ENCODE measurements around the gene DHX57. TPM values are rescaled to one million over a fixed set of nuclear protein-coding genes. Genes with fewer than 3 reads are reported as not detected.
"Not testable (repeated sequence)": the region's sequence is repeated elsewhere in the genome, so short reads cannot be mapped to it uniquely, and the experiment has no call there.

Gene DHX57
- polyA plus RNA-seq, 1 donor from 2014 or later = 44.0 TPM

DNA sequence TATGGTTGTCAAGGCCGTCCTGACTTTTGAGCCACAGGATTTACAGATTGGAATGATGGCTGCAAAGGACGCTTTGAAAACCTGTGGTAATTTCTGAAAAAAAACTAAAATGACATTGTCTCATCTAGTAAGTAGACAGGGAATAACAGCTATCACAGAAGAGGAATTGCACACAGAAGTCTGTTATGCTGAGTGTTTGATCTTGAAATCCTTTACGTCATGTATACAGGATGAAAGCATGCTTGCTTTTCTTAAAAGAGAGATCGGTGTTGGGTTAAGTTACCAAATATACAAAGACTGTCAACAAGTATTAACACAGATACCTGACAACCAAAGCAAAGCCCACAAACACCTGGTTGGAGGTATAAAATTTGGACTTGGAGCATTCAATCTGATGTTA lies 112.0 kb downstream of the DHX57 start:
- H3K9me3 ChIP-seq (ENCODE audit: low read length) = no peaks in the 10 kb centered on the region
- H4K20me1 ChIP-seq (ENCODE audit: insufficient read depth) = no peaks in the 10 kb centered on the region
- H3K9ac ChIP-seq (ENCODE audit: low read length) = no peak overlapping the region
- H3K27me3 ChIP-seq (ENCODE audit: insufficient read depth, low read depth, low read length) = no peaks in the 10 kb centered on the region
- no peaks in the 10 kb centered on the region for H3K36me3 ChIP-seq (ENCODE audit: insufficient read depth, low read length)
- H3K4me3 ChIP-seq (ENCODE audit: low read length) = no peak overlapping the region
- H3K79me2 ChIP-seq (replicated peaks; ENCODE audit: insufficient read depth, low read length) = no peaks in the 10 kb centered on the region
- no peaks in the 10 kb centered on the region for H3K9me2 ChIP-seq (ENCODE audit: insufficient read depth, low read length)
- H3K27ac ChIP-seq (ENCODE audit: low read length) = no peak overlapping the region
- H2AFZ ChIP-seq (ENCODE audit: low read depth, low read length) = no peak overlapping the region
- H3K4me2 ChIP-seq (ENCODE audit: low read length) = no peak overlapping the region
- no peaks in the 10 kb centered on the region for H3F3A ChIP-seq (ENCODE audit: insufficient read depth, low read length, poor library complexity, severe bottlenecking)
- TF ChIP-seq MXI1 (conservative IDR thresholded peaks at IDR 0.05; ENCODE audit: poor library complexity, severe bottlenecking) = no peak
- no peak for TF ChIP-seq EP300 (conservative IDR thresholded peaks at IDR 0.05; ENCODE audit: poor library complexity, severe bottlenecking)
- no peak for TF ChIP-seq POLR2AphosphoS5 (IDR thresholded peaks at IDR 0.05)
- no peak for TF ChIP-seq TAF1 (IDR thresholded peaks at IDR 0.05; ENCODE audit: low read depth)

DNA sequence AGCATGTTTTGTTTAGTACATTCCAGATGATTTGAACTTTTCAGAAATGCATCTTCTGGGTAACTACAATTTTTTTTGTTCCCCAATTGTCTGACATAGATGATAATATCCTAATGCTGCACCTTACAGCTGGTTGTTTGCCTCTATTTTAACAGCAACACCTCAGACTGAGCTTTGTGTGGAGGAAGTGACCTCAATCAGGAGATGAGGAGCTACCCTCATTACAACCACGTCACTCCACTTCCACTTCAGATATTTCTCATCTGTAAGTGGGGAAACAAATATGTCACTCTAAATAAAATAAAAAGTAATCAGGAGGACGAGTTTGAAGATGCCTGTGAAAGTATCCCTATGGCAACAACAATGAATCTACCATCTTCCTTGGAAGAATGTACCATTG lies 112.5 kb downstream of the DHX57 start:
- H3K9ac ChIP-seq (ENCODE audit: low read length) = no peak overlapping the region
- H4K20me1 ChIP-seq (ENCODE audit: insufficient read depth) = no peaks in the 10 kb centered on the region
- H3K4me2 ChIP-seq (ENCODE audit: low read length) = no peak overlapping the region
- no peaks in the 10 kb centered on the region for H3K9me3 ChIP-seq (ENCODE audit: low read length)
- no peak overlapping the region for H3K4me3 ChIP-seq (ENCODE audit: low read length)
- no peaks in the 10 kb centered on the region for H3F3A ChIP-seq (ENCODE audit: insufficient read depth, low read length, poor library complexity, severe bottlenecking)
- no peak overlapping the region for H3K27ac ChIP-seq (ENCODE audit: low read length)
- H3K27me3 ChIP-seq (ENCODE audit: insufficient read depth, low read depth, low read length) = no peaks in the 10 kb centered on the region
- no peak for TF ChIP-seq SMC3 (conservative IDR thresholded peaks at IDR 0.05; ENCODE audit: poor library complexity)
- TF ChIP-seq, protein P1, sequence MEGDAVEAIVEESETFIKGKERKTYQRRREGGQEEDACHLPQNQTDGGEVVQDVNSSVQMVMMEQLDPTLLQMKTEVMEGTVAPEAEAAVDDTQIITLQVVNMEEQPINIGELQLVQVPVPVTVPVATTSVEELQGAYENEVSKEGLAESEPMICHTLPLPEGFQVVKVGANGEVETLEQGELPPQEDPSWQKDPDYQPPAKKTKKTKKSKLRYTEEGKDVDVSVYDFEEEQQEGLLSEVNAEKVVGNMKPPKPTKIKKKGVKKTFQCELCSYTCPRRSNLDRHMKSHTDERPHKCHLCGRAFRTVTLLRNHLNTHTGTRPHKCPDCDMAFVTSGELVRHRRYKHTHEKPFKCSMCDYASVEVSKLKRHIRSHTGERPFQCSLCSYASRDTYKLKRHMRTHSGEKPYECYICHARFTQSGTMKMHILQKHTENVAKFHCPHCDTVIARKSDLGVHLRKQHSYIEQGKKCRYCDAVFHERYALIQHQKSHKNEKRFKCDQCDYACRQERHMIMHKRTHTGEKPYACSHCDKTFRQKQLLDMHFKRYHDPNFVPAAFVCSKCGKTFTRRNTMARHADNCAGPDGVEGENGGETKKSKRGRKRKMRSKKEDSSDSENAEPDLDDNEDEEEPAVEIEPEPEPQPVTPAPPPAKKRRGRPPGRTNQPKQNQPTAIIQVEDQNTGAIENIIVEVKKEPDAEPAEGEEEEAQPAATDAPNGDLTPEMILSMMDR (IDR thresholded peaks at IDR 0.05; ENCODE audit: poor library complexity, severe bottlenecking) = no peak
- no peak for TF ChIP-seq EP300 (conservative IDR thresholded peaks at IDR 0.05; ENCODE audit: poor library complexity, severe bottlenecking)
- no peak for TF ChIP-seq POLR2AphosphoS5 (IDR thresholded peaks at IDR 0.05)
- TF ChIP-seq MXI1 (conservative IDR thresholded peaks at IDR 0.05; ENCODE audit: poor library complexity, severe bottlenecking) = no peak
- no peak for TF ChIP-seq TAF1 (IDR thresholded peaks at IDR 0.05; ENCODE audit: low read depth)
- no peak for TF ChIP-seq RAD21 (conservative IDR thresholded peaks at IDR 0.05)
- TF ChIP-seq, protein P2, sequence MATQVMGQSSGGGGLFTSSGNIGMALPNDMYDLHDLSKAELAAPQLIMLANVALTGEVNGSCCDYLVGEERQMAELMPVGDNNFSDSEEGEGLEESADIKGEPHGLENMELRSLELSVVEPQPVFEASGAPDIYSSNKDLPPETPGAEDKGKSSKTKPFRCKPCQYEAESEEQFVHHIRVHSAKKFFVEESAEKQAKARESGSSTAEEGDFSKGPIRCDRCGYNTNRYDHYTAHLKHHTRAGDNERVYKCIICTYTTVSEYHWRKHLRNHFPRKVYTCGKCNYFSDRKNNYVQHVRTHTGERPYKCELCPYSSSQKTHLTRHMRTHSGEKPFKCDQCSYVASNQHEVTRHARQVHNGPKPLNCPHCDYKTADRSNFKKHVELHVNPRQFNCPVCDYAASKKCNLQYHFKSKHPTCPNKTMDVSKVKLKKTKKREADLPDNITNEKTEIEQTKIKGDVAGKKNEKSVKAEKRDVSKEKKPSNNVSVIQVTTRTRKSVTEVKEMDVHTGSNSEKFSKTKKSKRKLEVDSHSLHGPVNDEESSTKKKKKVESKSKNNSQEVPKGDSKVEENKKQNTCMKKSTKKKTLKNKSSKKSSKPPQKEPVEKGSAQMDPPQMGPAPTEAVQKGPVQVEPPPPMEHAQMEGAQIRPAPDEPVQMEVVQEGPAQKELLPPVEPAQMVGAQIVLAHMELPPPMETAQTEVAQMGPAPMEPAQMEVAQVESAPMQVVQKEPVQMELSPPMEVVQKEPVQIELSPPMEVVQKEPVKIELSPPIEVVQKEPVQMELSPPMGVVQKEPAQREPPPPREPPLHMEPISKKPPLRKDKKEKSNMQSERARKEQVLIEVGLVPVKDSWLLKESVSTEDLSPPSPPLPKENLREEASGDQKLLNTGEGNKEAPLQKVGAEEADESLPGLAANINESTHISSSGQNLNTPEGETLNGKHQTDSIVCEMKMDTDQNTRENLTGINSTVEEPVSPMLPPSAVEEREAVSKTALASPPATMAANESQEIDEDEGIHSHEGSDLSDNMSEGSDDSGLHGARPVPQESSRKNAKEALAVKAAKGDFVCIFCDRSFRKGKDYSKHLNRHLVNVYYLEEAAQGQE (IDR thresholded peaks at IDR 0.05; ENCODE audit: borderline replicate concordance) = no peak
- no peak for TF ChIP-seq EZH2 (IDR thresholded peaks at IDR 0.05; ENCODE audit: borderline replicate concordance, insufficient read depth, low read length, poor library complexity, severe bottlenecking)
- no peaks in the 10 kb centered on the region for H3K36me3 ChIP-seq (ENCODE audit: insufficient read depth, low read length)
- H3K79me2 ChIP-seq (replicated peaks; ENCODE audit: insufficient read depth, low read length) = no peaks in the 10 kb centered on the region
- no peaks in the 10 kb centered on the region for H3K9me2 ChIP-seq (ENCODE audit: insufficient read depth, low read length)
- no peak overlapping the region for H2AFZ ChIP-seq (ENCODE audit: low read depth, low read length)

DNA sequence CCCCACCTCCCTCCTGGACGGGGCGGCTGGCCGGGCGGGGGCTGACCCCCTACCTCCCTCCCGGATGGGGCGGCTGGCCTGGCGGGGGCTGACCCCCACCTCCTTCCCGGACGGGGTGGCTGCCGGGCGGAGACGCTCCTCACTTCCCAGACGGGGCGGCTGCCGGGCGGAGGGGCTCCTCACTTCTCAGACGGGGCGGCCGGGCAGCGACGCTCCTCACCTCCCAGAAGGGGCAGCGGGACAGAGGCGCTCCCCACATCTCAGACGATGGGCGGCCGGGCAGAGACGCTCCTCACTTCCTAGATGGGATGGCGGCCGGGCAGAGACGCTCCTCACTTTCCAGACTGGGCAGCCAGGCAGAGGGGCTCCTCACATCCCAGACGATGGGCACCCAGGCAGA lies 119.8 kb downstream of the DHX57 start:
- H3F3A ChIP-seq (ENCODE audit: insufficient read depth, low read length, poor library complexity, severe bottlenecking); H2AFZ ChIP-seq (ENCODE audit: low read depth, low read length); H4K20me1 ChIP-seq (ENCODE audit: insufficient read depth); H3K36me3 ChIP-seq (ENCODE audit: insufficient read depth, low read length); H3K79me2 ChIP-seq (replicated peaks; ENCODE audit: insufficient read depth, low read length); H3K9me2 ChIP-seq (ENCODE audit: insufficient read depth, low read length); H3K4me2 ChIP-seq (ENCODE audit: low read length); H3K27me3 ChIP-seq (ENCODE audit: insufficient read depth, low read depth, low read length); H3K4me3 ChIP-seq (ENCODE audit: low read length); H3K27ac ChIP-seq (ENCODE audit: low read length); H3K9me3 ChIP-seq (ENCODE audit: low read length); H3K9ac ChIP-seq (ENCODE audit: low read length): not testable (repeated sequence)
